NCI-H1105 (cell line): ENCODE measurements around the gene ITGAE.
"Not testable (repeated sequence)": the region's sequence is repeated elsewhere in the genome, so short reads cannot be mapped to it uniquely, and the experiment has no call there.

Source experiments
- DNase-seq: peaks from one replicate; lab custom pipeline; 2025; lab: John Stamatoyannopoulos, UW

The ITGAE gene

DNA sequence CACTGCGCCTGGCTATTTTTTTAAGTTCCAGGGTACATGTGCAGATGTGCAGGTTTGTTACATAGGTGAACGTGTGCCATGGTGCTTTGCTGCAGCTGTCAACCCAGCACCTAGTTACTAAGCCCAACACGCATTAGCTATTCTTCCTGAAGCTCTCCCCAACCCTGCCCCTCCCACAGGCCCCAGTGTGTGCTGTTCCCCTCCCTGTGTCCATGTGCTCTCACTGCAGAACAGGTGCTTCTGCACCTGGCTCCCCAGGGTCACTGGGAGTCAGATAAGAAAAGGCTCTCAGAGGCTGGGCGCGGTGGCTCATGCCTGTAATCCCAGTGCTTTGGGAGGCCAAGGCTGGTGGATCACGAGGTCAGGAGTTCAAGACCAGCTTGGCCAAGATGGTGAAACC lies 71.1 kb downstream of the ITGAE start:
- DNase-seq, result no peak

- not testable (repeated sequence) for DNase-seq
Measured at GRCh38 chr17:3728099-3728498, 72.9 kb downstream of the ITGAE start.

- DNase-seq, result no peak
Measured at GRCh38 chr17:3727041-3727440, 73.9 kb downstream of the ITGAE start.

DNA sequence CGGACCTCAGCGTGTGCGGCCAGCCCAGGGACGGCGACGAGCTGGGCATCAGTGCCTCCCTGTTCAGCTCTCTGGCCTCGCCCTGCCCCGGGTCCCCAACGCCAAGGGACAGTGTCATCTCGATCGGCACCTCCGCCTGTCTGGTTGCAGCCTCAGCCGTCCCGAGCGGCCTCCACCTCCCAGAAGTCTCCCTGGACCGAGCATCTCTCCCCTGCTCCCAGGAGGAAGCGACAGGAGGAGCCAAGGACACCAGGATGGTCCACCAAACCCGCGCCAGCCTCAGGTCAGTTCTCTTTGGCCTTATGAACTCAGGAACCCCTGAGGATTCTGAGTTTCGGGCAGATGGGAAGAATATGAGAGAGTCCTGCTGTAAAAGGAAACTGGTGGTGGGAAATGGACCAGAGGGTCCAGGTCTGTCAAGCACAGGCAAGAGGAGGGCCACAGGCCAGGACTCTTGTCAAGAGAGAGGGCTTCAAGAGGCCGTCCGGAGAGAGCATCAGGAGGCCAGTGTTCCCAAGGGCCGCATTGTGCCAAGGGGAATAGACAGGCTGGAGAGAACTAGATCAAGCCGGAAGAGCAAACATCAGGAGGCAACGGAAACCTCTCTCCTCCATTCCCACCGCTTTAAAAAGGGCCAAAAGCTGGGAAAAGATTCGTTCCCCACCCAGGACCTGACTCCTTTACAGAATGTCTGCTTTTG lies 76.5 kb downstream of the ITGAE start:
- no peak for DNase-seq

- DNase-seq, result peak; percentile 70
Measured at GRCh38 chr17:3723556-3724377, 77.2 kb downstream of the ITGAE start, which contains the start of gene HASPIN. Gene HASPIN, plus strand, starts transcription at chr17:3723903. Its CDS starts 33 bp downstream, at chr17:3723936.

- no peak for DNase-seq
Measured at GRCh38 chr17:3723188-3723555, 77.8 kb downstream of the ITGAE start.

- DNase-seq, result no peak
Measured at GRCh38 chr17:3722716-3723115, 78.3 kb downstream of the ITGAE start.

DNA sequence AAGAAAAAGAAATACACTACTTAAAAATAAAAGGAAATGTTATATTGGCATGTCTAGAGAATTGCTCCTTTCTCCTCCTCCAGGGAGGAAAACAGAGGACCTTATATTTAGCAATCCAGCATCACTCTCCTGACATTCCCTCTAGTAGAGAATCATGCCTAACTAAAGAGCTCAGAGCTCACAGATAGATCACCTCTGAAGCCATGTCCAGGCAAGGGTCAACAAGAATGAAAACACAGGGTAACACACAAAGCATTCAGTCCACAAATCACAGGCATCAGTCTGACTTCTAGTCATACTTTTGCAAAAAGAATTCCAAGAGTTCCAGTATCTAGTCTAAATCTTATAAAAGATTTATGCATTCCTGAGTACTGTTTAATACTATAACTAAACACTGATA lies 81.7 kb downstream of the ITGAE start:
- DNase-seq, result no peak

GRCh38 chr17:3718201-3718600 lies 82.8 kb downstream of the ITGAE start:
- DNase-seq, result no peak

DNA sequence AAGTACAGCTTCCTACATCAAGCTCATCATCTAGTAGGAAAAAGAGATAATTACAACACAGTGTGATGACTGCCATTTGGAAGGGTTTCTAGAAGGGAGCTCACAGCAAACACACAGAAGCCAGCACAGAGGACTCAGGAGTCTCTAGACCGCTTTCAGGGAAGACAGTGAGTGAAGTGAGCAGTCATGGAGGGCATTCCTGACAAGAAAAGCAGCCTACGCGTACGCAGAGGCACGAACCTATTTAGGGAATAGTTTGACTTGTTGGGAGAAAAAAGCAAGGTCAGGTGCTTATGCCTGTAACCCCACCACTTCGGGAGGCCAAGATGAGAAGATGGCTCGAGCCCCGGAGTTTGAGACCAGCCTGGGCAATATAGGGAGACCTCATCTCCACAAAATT lies 85.7 kb downstream of the ITGAE start:
- DNase-seq, result no peak

GRCh38 chr17:3712811-3713463 lies 88.1 kb downstream of the ITGAE start:
- no peak for DNase-seq

- no peak for DNase-seq
Measured at GRCh38 chr17:3710951-3711383, 90.0 kb downstream of the ITGAE start.

- no peak for DNase-seq
Measured at GRCh38 chr17:3708366-3708765, 92.6 kb downstream of the ITGAE start.

- not testable (repeated sequence) for DNase-seq
Measured at GRCh38 chr17:3705718-3705984, 95.3 kb downstream of the ITGAE start.

- DNase-seq, result no peak
Measured at GRCh38 chr17:3704931-3705717, 95.9 kb downstream of the ITGAE start.

DNA sequence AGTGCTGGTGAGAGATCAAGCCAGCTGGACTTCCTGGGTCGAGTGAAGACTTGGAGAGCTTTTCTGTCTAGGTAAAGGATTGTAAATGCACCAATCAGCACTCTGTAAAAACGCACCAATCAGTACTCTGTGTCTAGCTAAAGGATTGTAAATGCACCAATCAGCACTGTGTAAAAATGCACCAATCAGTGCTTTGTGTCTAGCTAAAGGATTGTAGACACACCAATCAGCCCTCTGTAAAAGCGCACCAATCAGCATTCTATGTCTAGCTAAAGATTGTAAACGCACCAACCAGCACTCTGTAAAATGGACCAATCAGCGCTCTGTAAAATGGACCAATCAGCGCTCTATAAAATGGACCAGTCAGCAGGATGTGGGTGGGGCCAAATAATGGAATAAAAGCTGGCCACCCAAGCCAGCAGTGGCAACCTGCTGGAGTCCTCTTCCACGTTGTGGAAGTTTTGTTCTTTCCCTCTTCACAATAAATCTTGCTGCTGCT lies 98.9 kb downstream of the ITGAE start:
- DNase-seq, result not testable (repeated sequence)

DNA sequence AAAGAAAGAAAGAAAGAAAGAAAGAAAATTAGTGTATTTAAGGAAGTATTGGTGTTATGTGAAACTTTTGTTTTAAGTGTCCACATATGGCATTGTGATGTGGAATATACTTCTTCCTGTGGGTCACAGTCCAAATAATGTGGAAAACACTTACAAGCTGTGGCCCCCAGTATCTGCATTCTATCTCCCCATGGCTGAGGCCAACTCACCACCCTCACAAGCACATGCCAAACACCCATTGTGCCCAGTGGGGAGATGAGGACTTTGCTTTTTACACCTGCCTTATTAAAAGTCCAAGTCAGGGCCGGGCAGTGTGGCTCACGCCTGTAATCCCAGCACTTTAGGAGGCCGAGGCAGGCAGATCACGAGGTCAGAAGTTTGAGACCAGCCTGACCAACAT lies 101.0 kb downstream of the ITGAE start:
- no peak for DNase-seq

- DNase-seq, result no peak
Measured at GRCh38 chr17:3698139-3698538, 102.8 kb downstream of the ITGAE start.

- no peak for DNase-seq
Measured at GRCh38 chr17:3697103-3697476, 103.9 kb downstream of the ITGAE start.

DNA sequence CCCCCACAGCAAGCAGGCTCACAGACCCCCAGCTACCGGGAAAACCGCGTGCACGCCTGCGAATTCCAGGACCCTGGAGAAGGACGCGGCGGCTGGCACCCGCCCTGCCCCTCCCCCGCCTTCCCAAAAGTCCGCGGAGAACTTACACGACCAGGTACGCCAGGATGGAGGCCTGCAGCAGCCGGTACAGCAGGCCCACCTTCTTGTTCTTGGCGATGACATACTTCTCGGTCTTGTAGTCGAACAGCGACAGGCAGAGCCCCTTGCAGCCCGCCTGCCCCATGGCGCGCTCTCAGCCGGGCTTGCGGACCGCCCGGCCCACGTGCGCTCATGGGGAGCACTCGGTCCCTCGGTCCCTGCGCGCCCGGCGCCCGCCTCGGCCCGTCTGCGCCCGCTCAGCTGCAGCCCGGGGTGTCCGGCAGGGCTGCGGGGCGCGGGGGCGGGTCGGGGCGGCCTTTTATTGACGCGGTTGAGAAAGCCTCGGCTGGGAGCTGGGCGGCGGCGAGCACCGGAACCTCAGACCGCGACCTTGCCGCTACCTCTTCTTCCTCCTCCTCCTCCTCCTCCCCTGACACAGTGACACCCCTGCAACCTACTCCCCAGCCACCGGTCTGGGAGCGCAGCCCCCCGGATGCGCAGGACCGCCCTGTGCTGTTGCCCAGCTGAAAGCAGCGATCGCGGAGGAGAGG lies 105.1 kb downstream of the ITGAE start, which contains the start of gene P2RX5:
P2RX5 (minus strand) TSS at position 433 of the 689 bp plus-strand sequence; CDS start at position 283, 150 bp downstream.
- no peak for DNase-seq

- DNase-seq, result no peak
Measured at GRCh38 chr17:3695129-3695722, 105.8 kb downstream of the ITGAE start.
